K562 (cell line): ENCODE data around the gene UBE2E1. TPM values are rescaled to one million over a fixed set of nuclear protein-coding genes. Genes with fewer than 3 reads are reported as not detected.
A peak's percentile ranks its signal among the peaks of the same experiment; 100 is the strongest.

Source experiments
- CLOCK ChIP-seq: fragments of 250-450 bp; sonication (Bioruptor Pico); IDR thresholded peaks from 2 replicates; pipeline ENCODE4 v1.4.0; 2020; ENCODE audit warnings: mild to moderate bottlenecking, moderate library complexity, borderline replicate concordance
- COPS2 ChIP-seq: fragments of 450-650 bp; conservative IDR thresholded peaks from 2 replicates; pipeline ENCODE4 v1.6.1; 2016; ENCODE audit warnings: mild to moderate bottlenecking, moderate library complexity
- FOXO4 ChIP-seq: fragments of 450-650 bp; formaldehyde crosslinking; IDR thresholded peaks from 2 replicates; pipeline ENCODE4 v1.4.0; 2020; ENCODE audit warnings: mild to moderate bottlenecking, moderate library complexity
- LEF1 ChIP-seq: fragments of 450-650 bp; IDR thresholded peaks from 2 replicates; pipeline ENCODE4 v1.6.1; 2016; ENCODE audit warnings: mild to moderate bottlenecking
- NBN ChIP-seq: fragments of 450-650 bp; IDR thresholded peaks from 2 replicates; pipeline ENCODE4 v1.6.1; 2016; ENCODE audit warnings: low read depth, mild to moderate bottlenecking
- NCOA4 ChIP-seq: fragments of 450-650 bp; IDR thresholded peaks from 2 replicates; pipeline ENCODE4 v1.6.1; 2018; ENCODE audit warnings: mild to moderate bottlenecking; ENCODE audit not compliant: partially characterized antibody
- NFATC3 ChIP-seq: fragments of 450-650 bp; IDR thresholded peaks from 2 replicates; pipeline ENCODE4 v1.6.1; 2017; ENCODE audit warnings: mild to moderate bottlenecking
- POU5F1 ChIP-seq: fragments of 150-350 bp; IDR thresholded peaks from 2 replicates; pipeline ENCODE4 v1.6.1; 2014; ENCODE audit warnings: borderline replicate concordance, low read length, low read depth, mild to moderate bottlenecking; ENCODE audit not compliant: partially characterized antibody
- RCOR1 ChIP-seq, 2 experiments: IDR thresholded peaks; 2 replicates each; pipeline ENCODE4 v1.6.1; 2012; ENCODE audit warnings: low read depth in 2 of 2, low read length in 2 of 2, borderline replicate concordance in 1 of 2, improper control_type of control experiment in 1 of 2
- TAF7 ChIP-seq: fragments of 450-650 bp; IDR thresholded peaks from 2 replicates; pipeline ENCODE4 v1.6.1; 2016; ENCODE audit warnings: missing genetic modification characterization, missing compliant biosample characterization
- XRCC3 ChIP-seq: fragments of 450-650 bp; IDR thresholded peaks from 2 replicates; pipeline ENCODE4 v1.6.1; 2017; ENCODE audit warnings: mild to moderate bottlenecking, moderate library complexity
- ZNF24 ChIP-seq: fragments of 450-650 bp; IDR thresholded peaks from 2 replicates; pipeline ENCODE4 v1.6.1; 2016
- polyA plus RNA-seq, 8 experiments: library from polyadenylated mRNA; depleted of rRNA in 4 of 8; stranded (reverse) in 5 of 8; unstranded in 3 of 8; fragments of >200 nt; fragmentation: Nextera tagmentation in 2 of 8; fragmentation: Illumina TruSeq in 1 of 8; extraction: Ambion mirVana in 2 of 8; extraction: Trizol in 1 of 8; gene quantifications; 2 replicates each; pipeline versions ENCODE4 v1.2.1 to v1.2.3, GENCODE V29; 2011 to 2014; ENCODE audit warnings: inconsistent platforms in 1 of 8, missing spikeins in 1 of 8
- total RNA-seq, 7 experiments: library from RNA; depleted of rRNA in 6 of 7; stranded (reverse); fragments of >200 nt in 6 of 7; fragmentation: Illumina TruSeq in 2 of 7; extraction: Trizol in 2 of 7; gene quantifications; 2 replicates each; pipeline versions ENCODE4 v1.2.1 to v1.2.3, GENCODE V29; 2011 to 2021; ENCODE audit warnings: low replicate concordance in 1 of 7
- TF ChIP-seq, protein P1 (sequence below): fragments of 450-650 bp; IDR thresholded peaks from 2 replicates; pipeline ENCODE4 v1.6.1; 2016; ENCODE audit warnings: mild to moderate bottlenecking
- TF ChIP-seq, protein P2 (sequence below): fragments of 450-650 bp; formaldehyde crosslinking; IDR thresholded peaks from 2 replicates; pipeline ENCODE4 v1.4.0; 2020; ENCODE audit warnings: mild to moderate bottlenecking, mixed read lengths
- TF ChIP-seq, protein P3 (sequence below): sonication (generic); formaldehyde crosslinking; IDR thresholded peaks from 2 replicates; pipeline ENCODE4 v1.8.1; 2023; ENCODE audit warnings: missing genetic modification reagents, mild to moderate bottlenecking, borderline replicate concordance

The UBE2E1 gene
- total and polyA plus RNA-seq, 9 of the 15 experiments (the other 6 are each of a cell fraction or from before 2014, with no cell fraction given): 54.4 to 294 (median 165) TPM

DNA sequence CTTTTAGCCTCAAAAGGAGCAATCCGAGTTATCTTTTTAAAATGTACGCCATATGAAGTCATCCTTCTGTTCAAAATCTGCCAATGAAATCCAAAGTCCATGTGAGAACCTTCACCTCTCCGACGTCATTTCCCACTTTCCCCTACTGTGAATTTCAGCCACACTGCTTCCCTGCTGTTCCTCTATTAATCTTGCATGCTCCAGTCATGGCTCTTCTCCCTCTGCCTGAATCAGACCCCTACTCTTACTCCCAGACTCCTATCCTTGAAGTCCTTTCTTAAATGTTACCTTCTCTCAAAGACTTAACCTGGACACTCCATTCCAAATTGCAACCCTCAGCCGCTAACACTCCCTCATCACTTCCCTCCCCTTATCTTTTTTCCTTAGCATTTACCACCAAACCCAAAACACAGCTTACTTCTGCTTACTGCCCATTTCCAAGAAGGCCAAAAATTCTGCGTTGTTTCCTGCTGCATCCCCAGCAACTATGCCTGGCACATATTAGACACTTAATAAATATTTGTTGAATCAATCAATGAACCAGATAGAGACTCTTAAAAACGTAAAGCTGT is 109.9 kb downstream of the UBE2E1 start (continued):
- TF ChIP-seq, protein P1, sequence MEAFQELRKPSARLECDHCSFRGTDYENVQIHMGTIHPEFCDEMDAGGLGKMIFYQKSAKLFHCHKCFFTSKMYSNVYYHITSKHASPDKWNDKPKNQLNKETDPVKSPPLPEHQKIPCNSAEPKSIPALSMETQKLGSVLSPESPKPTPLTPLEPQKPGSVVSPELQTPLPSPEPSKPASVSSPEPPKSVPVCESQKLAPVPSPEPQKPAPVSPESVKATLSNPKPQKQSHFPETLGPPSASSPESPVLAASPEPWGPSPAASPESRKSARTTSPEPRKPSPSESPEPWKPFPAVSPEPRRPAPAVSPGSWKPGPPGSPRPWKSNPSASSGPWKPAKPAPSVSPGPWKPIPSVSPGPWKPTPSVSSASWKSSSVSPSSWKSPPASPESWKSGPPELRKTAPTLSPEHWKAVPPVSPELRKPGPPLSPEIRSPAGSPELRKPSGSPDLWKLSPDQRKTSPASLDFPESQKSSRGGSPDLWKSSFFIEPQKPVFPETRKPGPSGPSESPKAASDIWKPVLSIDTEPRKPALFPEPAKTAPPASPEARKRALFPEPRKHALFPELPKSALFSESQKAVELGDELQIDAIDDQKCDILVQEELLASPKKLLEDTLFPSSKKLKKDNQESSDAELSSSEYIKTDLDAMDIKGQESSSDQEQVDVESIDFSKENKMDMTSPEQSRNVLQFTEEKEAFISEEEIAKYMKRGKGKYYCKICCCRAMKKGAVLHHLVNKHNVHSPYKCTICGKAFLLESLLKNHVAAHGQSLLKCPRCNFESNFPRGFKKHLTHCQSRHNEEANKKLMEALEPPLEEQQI: peak; percentile 31; the same call in 1 of the 2 replicates
- TF ChIP-seq LEF1: no peak
- TF ChIP-seq, protein P2, sequence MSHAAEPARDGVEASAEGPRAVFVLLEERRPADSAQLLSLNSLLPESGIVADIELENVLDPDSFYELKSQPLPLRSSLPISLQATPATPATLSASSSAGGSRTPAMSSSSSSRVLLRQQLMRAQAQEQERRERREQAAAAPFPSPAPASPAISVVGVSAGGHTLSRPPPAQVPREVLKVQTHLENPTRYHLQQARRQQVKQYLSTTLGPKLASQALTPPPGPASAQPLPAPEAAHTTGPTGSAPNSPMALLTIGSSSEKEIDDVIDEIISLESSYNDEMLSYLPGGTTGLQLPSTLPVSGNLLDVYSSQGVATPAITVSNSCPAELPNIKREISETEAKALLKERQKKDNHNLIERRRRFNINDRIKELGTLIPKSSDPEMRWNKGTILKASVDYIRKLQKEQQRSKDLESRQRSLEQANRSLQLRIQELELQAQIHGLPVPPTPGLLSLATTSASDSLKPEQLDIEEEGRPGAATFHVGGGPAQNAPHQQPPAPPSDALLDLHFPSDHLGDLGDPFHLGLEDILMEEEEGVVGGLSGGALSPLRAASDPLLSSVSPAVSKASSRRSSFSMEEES: no peak
- no peak for TF ChIP-seq NFATC3
- TF ChIP-seq FOXO4 (CRISPR knock-in tag): no peak
- TF ChIP-seq NCOA4: no peak
- TF ChIP-seq TAF7 (tag): no peak
- no peak for TF ChIP-seq COPS2
- TF ChIP-seq XRCC3: no peak
- TF ChIP-seq RCOR1 (IDR thresholded peaks at IDR 0.05; ENCODE audit: borderline replicate concordance in 1 of 2, low read depth in 2 of 2, low read length in 2 of 2): peak in 1 of 2 experiments; percentile 54; a peak in 1 of 4 replicates
- peak; percentile 79 for TF ChIP-seq NBN
- no peak for TF ChIP-seq CLOCK (CRISPR knock-in tag)
- no peak for TF ChIP-seq POU5F1
- no peak for TF ChIP-seq ZNF24
- TF ChIP-seq, protein P3, sequence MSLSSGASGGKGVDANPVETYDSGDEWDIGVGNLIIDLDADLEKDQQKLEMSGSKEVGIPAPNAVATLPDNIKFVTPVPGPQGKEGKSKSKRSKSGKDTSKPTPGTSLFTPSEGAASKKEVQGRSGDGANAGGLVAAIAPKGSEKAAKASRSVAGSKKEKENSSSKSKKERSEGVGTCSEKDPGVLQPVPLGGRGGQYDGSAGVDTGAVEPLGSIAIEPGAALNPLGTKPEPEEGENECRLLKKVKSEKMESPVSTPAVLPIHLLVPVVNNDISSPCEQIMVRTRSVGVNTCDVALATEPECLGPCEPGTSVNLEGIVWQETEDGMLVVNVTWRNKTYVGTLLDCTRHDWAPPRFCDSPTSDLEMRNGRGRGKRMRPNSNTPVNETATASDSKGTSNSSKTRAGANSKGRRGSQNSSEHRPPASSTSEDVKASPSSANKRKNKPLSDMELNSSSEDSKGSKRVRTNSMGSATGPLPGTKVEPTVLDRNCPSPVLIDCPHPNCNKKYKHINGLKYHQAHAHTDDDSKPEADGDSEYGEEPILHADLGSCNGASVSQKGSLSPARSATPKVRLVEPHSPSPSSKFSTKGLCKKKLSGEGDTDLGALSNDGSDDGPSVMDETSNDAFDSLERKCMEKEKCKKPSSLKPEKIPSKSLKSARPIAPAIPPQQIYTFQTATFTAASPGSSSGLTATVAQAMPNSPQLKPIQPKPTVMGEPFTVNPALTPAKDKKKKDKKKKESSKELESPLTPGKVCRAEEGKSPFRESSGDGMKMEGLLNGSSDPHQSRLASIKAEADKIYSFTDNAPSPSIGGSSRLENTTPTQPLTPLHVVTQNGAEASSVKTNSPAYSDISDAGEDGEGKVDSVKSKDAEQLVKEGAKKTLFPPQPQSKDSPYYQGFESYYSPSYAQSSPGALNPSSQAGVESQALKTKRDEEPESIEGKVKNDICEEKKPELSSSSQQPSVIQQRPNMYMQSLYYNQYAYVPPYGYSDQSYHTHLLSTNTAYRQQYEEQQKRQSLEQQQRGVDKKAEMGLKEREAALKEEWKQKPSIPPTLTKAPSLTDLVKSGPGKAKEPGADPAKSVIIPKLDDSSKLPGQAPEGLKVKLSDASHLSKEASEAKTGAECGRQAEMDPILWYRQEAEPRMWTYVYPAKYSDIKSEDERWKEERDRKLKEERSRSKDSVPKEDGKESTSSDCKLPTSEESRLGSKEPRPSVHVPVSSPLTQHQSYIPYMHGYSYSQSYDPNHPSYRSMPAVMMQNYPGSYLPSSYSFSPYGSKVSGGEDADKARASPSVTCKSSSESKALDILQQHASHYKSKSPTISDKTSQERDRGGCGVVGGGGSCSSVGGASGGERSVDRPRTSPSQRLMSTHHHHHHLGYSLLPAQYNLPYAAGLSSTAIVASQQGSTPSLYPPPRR: no peak
